Occipital lobe (tissue), 2 donors: ENCODE results near the gene TRPV3. TPM values are rescaled to one million over a fixed set of nuclear protein-coding genes. Genes with fewer than 3 reads are reported as not detected.

ENCODE experiments used
- DNase-seq: peaks from one replicate; lab custom pipeline; 2025; lab: John Stamatoyannopoulos, UW
- total RNA-seq: library from RNA; depleted of rRNA; stranded (reverse); fragments of >200 nt; gene quantifications from one replicate; pipeline ENCODE4 v1.2.3, GENCODE V29; 2014

Gene TRPV3
- total RNA-seq, 1 donor from 2014 or later: 0.47 TPM

- no peak for DNase-seq
Observed at GRCh38 chr17:3546997-3547396, 10.6 kb downstream of the TRPV3 start.

- DNase-seq: no peak
Observed at GRCh38 chr17:3546521-3546920, 11.1 kb downstream of the TRPV3 start.

GRCh38 chr17:3545151-3545550 is 12.5 kb downstream of the TRPV3 start:
- DNase-seq: no peak

GRCh38 chr17:3544365-3544764 is 13.2 kb downstream of the TRPV3 start:
- no peak for DNase-seq

GRCh38 chr17:3543453-3543852 is 14.2 kb downstream of the TRPV3 start:
- no peak for DNase-seq

GRCh38 chr17:3542410-3543088 is 15.1 kb downstream of the TRPV3 start:
- DNase-seq: no peak

- DNase-seq: no peak
Observed at GRCh38 chr17:3539881-3540540, 17.6 kb downstream of the TRPV3 start.

GRCh38 chr17:3536716-3537115 is 20.9 kb downstream of the TRPV3 start:
- no peak for DNase-seq

- peak; percentile 38 for DNase-seq
Observed at GRCh38 chr17:3535253-3535995, 22.2 kb downstream of the TRPV3 start.

GRCh38 chr17:3534881-3535252 is 22.7 kb downstream of the TRPV3 start:
- DNase-seq: peak; percentile 14

GRCh38 chr17:3533752-3534151 is 23.9 kb downstream of the TRPV3 start:
- DNase-seq: no peak

GRCh38 chr17:3532859-3533142 is 24.8 kb downstream of the TRPV3 start:
- DNase-seq: no peak

- DNase-seq: no peak
Observed at GRCh38 chr17:3532106-3532858, 25.3 kb downstream of the TRPV3 start.

GRCh38 chr17:3531266-3532101 is 26.1 kb downstream of the TRPV3 start:
- peak; percentile 91 for DNase-seq

GRCh38 chr17:3529817-3530741 is 27.5 kb downstream of the TRPV3 start:
- peak; percentile 36 for DNase-seq

- DNase-seq: peak; percentile 20
Observed at GRCh38 chr17:3528880-3529511, 28.6 kb downstream of the TRPV3 start.

GRCh38 chr17:3528403-3528851 is 29.2 kb downstream of the TRPV3 start:
- no peak for DNase-seq

GRCh38 chr17:3527896-3528295 is 29.7 kb downstream of the TRPV3 start:
- DNase-seq: no peak

- DNase-seq: no peak
Observed at GRCh38 chr17:3527468-3527867, 30.1 kb downstream of the TRPV3 start.
